ENCODE data around the gene PIGR.

The PIGR gene

DNA sequence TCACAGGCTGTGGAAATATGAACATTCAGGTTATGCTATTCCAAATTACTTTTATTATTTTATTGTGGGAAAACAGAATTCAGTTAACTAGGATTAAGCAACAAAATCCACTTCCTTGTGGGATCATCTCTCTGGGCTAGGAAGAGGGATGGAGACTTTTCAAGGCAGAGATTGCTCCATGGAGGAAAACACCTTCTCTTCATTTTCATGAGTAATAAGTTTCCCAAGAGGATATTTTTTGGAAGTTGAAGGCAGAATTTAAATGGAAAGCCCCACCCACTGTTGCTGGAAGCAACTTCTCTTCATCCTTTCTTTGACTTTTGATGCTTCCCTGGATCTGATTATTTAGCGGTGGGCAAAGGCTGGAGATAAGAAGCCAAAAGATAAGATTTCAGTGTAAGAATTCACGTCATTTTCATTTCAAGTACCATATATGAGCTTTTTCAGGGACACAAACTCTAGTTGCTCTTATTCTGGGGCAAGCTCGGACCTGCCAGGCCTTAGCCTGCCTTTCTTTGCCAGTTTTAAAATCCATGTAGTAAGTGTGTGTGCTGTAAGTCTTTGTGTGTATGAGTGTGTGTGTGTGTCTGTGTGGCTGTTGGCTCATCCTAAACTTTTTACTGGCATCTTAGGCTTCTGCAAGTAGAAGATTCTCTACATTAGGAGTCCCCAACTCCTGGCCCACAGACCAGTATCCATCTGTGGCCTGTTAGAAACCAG is 60.8 kb downstream of the PIGR start:
- DNase-seq = no peak

DNA sequence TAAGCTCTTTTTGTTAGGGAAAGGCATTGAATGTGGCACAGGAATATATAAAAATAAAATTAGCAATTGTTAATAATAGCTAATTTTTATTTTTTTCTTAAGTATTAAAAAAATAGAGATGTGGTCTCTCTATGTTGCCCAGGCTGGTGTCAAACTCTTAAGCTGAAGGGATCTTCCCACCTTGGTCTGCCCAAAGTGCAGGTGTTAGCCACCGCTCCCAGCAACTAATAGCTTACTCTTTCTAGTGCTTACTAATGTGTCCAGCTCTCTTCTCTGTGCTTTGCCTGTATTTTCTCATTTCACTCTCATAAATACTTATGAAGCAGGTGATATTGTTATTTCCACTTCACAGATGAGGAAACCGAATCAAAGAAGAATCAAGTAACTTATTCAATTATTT is 62.4 kb downstream of the PIGR start:
- DNase-seq = no peak

DNA sequence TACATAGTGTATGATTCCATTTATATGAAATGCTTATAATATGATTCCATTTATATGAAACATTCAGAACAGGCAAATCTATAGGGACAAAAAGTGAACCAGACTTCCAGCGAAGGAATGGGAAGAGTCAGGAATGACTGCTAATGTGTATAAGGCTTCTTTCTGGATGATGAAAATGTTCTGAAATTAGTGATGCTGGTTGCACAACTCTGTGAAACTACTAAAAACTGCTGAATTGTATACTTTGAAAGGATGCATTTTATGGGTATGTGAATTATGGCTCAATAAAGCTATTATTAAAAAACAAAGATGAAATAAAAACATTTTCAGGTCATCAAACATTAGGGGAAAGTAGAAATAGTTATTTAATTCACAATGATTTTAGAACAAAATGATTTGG is 63.1 kb downstream of the PIGR start:
- no peak for DNase-seq

DNA sequence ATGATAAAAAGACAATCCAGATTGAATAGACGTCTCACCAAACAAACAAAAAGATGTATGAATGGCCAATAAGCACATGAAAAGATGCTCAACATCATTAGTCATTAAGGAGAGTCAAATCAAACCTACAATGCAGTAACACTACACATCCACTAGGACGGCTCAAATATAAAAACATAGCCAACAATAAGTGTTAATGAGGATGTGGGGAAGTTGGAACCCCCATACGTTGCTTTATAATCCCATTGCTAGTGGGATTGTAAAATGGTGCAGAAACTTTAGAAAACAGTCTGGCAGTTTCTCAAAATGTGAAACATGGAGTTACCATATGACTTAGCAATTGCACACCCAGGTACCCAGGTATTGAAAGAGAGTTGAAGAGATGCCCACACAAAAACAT is 63.7 kb downstream of the PIGR start:
- no peak for DNase-seq

DNA sequence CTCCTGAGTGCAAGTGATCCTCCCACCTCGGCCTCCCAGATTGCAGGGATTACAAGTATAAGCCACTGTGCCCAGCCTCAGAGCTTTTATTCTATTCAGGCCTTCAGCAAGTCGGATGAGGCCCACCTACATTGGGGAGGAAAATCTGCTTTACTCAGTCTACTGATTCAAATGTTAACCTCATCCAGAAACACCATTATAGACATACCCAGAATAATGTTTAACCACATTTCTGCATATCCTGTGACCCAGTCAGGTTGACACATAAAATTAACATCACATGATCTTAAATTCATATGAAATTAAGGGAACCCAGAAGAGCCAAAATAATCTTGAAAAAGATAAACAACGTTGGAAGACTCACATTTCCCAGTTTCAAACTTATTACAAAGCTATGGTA is 66.0 kb downstream of the PIGR start:
- no peak for DNase-seq
